ENCODE measurements around the gene MAP3K2. TPM values are rescaled to one million over a fixed set of nuclear protein-coding genes. Genes with fewer than 3 reads are reported as not detected.

The MAP3K2 gene
- total RNA-seq, 1 donor from 2014 or later = 37.9 TPM

DNA sequence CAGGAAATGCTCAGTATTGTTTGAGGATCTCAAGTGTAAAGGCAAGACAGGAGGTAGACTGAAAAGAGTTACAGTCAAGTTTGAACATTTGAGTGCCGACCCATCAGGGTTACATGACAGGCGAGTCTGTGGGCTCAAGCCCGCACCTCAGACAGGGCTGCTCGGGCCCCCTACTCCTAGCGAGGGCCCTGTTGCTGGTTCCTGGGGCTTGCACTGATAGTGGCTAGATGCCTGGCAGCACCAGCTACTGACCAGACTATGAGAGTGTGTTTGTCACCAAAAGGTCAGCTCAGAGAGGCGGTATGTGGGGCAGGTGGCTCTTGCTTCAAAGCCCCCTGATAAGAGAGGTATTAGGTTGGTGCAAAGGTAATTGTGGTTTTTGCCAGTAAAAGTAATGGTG, 132.1 kb downstream of the MAP3K2 start:
- DNase-seq (ENCODE audit: low spot score in 2 of 2) = no peak
- no peak for FAIRE-seq

DNA sequence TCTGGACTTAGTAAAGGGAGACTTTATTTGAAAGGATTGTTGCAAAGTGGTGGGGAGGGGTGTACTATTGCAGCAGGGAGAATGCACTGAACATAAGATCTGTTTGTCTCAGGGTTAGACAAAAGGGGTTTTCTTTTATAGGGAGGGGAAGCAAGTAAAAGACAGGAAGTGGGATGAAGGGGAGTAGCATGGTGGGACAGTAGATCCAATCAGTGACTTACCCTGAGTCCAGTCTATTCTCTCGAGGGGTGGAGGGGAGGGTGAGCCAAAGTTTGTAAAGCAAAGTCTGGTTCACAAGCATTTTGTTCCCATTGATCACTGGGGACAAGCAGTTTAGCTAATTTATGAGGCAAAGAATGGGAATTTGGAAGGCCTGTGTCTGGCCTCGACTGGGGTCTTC, 132.6 kb downstream of the MAP3K2 start:
- FAIRE-seq (no peak), DNase-seq (ENCODE audit: low spot score in 2 of 2) (no peak)

DNA sequence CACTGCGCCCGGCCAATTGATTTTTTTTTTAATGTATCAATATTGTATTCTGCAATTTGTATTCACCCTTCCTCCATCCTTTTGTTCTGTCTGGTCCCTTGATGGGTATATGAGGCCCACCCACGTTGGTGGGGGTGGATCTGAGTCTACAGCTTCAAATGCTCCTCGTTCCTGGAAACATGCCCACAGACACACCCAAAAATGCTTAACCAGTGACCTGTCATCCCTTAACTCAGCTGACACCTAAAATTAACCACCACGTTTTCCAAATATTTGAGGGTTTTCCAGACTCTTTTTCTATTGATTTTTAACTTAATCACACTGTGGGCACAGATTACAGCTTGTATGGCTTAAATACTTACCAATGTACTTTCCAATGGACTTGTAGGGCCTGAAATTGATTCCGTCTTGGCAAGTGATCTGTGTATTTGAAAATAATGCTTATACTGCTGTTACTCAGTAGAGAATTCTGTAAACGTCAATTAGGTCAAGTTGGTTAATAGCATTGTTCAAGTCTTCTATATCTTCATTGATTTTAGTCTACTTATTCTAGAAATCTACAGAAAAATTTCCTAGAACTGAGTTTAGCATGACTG, 133.3 kb downstream of the MAP3K2 start:
- FAIRE-seq = no peak

More for the DNA sequence above, 133.3 kb downstream of the MAP3K2 start:
- no peak for DNase-seq (ENCODE audit: low spot score in 2 of 2)

Small RNAs within 50 kb of the gene (small RNA-seq; reads per million reads assigned to genes)
- gene MIR4783 = not detected
- gene RNU6-1147P = not detected

Other genes with a start within 250 kb of the MAP3K2 start
- gene CYP27C1, start 167.7 kb downstream of the MAP3K2 start, total RNA-seq = 2.4 TPM
- 46.1 TPM for gene ERCC3, start 93.8 kb downstream of the MAP3K2 start, total RNA-seq
- not detected for gene PROC, start 30.5 kb upstream of the MAP3K2 start, total RNA-seq
- 37.9 TPM for gene IWS1, start 138.5 kb upstream of the MAP3K2 start, total RNA-seq
- gene MYO7B, start 147.7 kb upstream of the MAP3K2 start, total RNA-seq = under 0.01 TPM

Data from frontal cortex (tissue), 4 donors.